Anterior cingulate cortex (tissue), 58 donors: Measurements from ENCODE around the gene ARHGAP12.
A peak's percentile ranks its signal among the peaks of the same experiment; 100 is the strongest.
"Not testable (repeated sequence)": the region's sequence is repeated elsewhere in the genome, so short reads cannot be mapped to it uniquely, and the experiment has no call there.

Source experiments
- DNase-seq, 58 donors: peaks; one replicate each; lab custom pipeline; 2025; lab: John Stamatoyannopoulos, UW

Gene ARHGAP12

GRCh38 chr10:31928549-31929260 lies at the start of gene ARHGAP12:
Gene ARHGAP12 (minus strand): TSS chr10:31928831. CDS start chr10:31908855, 19,976 bp downstream.
- DNase-seq = peak in 57 of 58 donors; percentile 34 to 90 (median 80)

GRCh38 chr10:31978156-31978483 lies 49.5 kb upstream of the ARHGAP12 start:
- no peak for DNase-seq

GRCh38 chr10:31977440-31978155 lies 49.0 kb upstream of the ARHGAP12 start:
- peak in 2 of 58 donors; percentile 6 to 55 for DNase-seq

- no peak for DNase-seq
Measured at GRCh38 chr10:31975157-31975765, 46.6 kb upstream of the ARHGAP12 start.

GRCh38 chr10:31974434-31975124 lies 45.9 kb upstream of the ARHGAP12 start:
- DNase-seq = no peak

GRCh38 chr10:31972519-31973041 lies 43.9 kb upstream of the ARHGAP12 start:
- no peak for DNase-seq

GRCh38 chr10:31969847-31970246 lies 41.2 kb upstream of the ARHGAP12 start:
- not testable (repeated sequence) for DNase-seq

- no peak for DNase-seq
Measured at GRCh38 chr10:31963589-31963980, 35.0 kb upstream of the ARHGAP12 start.

GRCh38 chr10:31962826-31963588 lies 34.4 kb upstream of the ARHGAP12 start:
- no peak for DNase-seq

GRCh38 chr10:31961277-31962074 lies 32.8 kb upstream of the ARHGAP12 start:
- DNase-seq = peak in 2 of 58 donors; percentile 11 to 13

GRCh38 chr10:31959461-31960173 lies 31.0 kb upstream of the ARHGAP12 start:
- DNase-seq = no peak

- DNase-seq = no peak
Measured at GRCh38 chr10:31958856-31959255, 30.2 kb upstream of the ARHGAP12 start.

- DNase-seq = no peak
Measured at GRCh38 chr10:31956200-31956946, 27.7 kb upstream of the ARHGAP12 start.

GRCh38 chr10:31954410-31955191 lies 26.0 kb upstream of the ARHGAP12 start:
- no peak for DNase-seq

- DNase-seq = no peak
Measured at GRCh38 chr10:31953480-31953879, 24.8 kb upstream of the ARHGAP12 start.

- no peak for DNase-seq
Measured at GRCh38 chr10:31953080-31953479, 24.4 kb upstream of the ARHGAP12 start.

- no peak for DNase-seq
Measured at GRCh38 chr10:31952066-31952465, 23.4 kb upstream of the ARHGAP12 start.
